ENCODE results near the gene LY6G5B. TPM values are rescaled to one million over a fixed set of nuclear protein-coding genes. Genes with fewer than 3 reads are reported as not detected.

LY6G5B gene
- total RNA-seq, 1 experiment from 2014 or later: 5.3 TPM

DNA sequence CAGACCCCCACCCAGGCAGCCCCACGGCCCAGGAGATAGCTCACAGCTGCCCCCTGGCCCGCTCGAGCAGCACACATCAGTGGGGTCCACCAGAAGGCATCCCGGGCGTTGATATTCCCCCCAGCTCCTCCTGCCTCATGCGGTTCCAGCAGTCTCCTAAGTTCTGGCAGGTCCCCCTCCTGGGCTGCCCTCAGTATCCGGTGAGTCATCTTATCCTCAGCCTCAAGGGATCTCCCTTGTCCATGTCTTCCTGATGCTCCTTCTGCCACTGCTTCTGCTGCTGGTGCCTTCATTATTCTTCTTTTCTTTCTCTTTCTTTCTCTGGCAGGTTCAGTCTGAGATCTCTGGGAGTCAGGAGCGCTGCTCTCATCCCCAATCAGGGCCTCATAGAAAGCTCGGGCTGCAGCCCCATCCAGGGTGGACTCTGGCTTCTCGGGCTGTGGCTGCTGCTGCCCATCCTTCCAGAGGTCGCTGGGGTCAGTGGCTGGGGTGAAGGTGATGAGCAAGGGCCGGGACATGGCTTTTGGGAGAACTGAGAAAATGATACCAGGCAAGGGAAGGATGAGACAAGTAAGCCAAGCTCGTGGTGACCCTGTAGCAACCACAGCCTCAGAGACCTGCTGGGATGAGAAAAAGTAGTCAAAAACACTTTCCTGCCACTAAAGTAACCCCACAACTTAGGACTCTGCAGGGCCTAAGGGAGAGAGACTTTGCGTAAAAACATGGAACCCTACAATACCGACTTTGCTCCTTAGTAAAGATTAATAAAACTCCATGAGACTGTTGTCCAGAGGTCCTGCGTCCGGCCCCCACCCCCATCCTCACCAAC, 5.6 kb upstream of the LY6G5B start:
- Histone ChIP-seq H3K36me3 (ENCODE audit: low read depth, low read length) (peaks cover 24% of the 10 kb centered on the region), H4K20me1 (ENCODE audit: low read length) (peaks cover under 1% of the 10 kb centered on the region; the same call in 1 of the 2 replicates), H3K4me1 (ENCODE audit: insufficient read depth, low read length) (peaks cover 38% of the 10 kb centered on the region), H3K9ac (ENCODE audit: low read length) (peak overlapping the region; percentile 96), H3K4me2 (ENCODE audit: low read length) (peak overlapping the region; percentile 99), H3K4me3 (ENCODE audit: low read length) (peak overlapping the region; percentile 92), H3K9me3 (ENCODE audit: low read length) (no peaks in the 10 kb centered on the region), H3K9me2 (replicated peaks; ENCODE audit: low read length) (no peaks in the 10 kb centered on the region), H3K27ac (ENCODE audit: low read length) (peak overlapping the region; percentile 93), H2AFZ (ENCODE audit: low read length) (peak overlapping the region; percentile 75), H3K79me2 (ENCODE audit: low read length) (peaks cover 64% of the 10 kb centered on the region), H3K27me3 (ENCODE audit: low read length) (no peaks in the 10 kb centered on the region), H3F3A (ENCODE audit: low read length, unreplicated experiment) (no peaks in the 10 kb centered on the region)
- POLR2A ChIA-PET (ENCODE audit: unreplicated experiment): interaction anchor here (0.6 to 0.8 kb wide), 4 partner anchors 72 to 429 kb away, joined by 4 to 6 read pairs (median 5); no protein-coding TSS in a partner anchor
- CTCF ChIA-PET: interaction anchor here (0.6 kb wide), 1 partner anchor 79 kb away, joined by 3 read pairs; no protein-coding TSS in a partner anchor
- ATAC-seq (peak; percentile 23), DNase-seq (peak; percentile 73)
- TF ChIP-seq EZH2 (IDR thresholded peaks at IDR 0.05; ENCODE audit: low read length, unreplicated experiment): no peak
- TF ChIP-seq EZH2phosphoT487 (IDR thresholded peaks at IDR 0.05; ENCODE audit: borderline replicate concordance, low read length): no peak
- TF ChIP-seq, protein P1, sequence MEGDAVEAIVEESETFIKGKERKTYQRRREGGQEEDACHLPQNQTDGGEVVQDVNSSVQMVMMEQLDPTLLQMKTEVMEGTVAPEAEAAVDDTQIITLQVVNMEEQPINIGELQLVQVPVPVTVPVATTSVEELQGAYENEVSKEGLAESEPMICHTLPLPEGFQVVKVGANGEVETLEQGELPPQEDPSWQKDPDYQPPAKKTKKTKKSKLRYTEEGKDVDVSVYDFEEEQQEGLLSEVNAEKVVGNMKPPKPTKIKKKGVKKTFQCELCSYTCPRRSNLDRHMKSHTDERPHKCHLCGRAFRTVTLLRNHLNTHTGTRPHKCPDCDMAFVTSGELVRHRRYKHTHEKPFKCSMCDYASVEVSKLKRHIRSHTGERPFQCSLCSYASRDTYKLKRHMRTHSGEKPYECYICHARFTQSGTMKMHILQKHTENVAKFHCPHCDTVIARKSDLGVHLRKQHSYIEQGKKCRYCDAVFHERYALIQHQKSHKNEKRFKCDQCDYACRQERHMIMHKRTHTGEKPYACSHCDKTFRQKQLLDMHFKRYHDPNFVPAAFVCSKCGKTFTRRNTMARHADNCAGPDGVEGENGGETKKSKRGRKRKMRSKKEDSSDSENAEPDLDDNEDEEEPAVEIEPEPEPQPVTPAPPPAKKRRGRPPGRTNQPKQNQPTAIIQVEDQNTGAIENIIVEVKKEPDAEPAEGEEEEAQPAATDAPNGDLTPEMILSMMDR (conservative IDR thresholded peaks at IDR 0.05; ENCODE audit: low read depth, low read length): no peak
- BruUV-seq (replicated peaks): TSS peak; percentile 24
- intact Hi-C loops (cut with micrococcal nuclease): no loop called here

DNA sequence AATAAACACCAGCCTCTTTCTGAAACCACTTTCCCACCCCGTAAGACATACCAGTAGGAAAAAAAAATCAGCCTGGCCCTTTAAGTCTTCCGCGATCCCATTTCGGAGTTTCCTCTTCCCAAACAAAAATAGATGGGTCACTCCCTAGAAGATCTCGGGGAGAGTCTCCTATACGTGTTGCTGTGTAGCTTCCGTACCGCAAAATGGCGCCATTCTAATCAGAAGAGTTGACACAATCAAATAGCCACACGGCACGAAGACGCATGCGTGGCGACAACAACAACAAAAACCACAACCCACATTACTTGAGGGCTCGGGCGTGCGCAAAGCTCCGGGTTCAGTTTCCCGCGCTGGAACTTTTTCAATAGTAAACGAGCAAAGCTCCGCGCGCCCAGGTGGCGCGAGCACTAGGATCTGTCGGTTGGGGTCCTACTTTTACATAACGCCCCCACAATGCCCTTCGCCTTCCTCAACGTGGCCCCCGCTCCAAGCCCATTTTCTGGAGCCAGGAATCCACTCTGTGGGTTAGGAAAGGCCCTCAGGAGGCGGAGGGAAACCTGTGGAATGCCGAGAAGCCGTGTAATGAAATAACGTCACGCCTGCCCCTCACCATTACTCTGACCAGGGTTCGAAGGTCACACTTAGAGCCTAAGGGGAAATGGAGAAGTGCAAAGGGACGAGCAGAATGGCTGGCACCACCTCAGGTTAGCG, 4.8 kb upstream of the LY6G5B start, which contains the start of gene GPANK1:
Gene GPANK1, minus strand, starts transcription at position 208 of the 711 bp plus-strand sequence. CDS start 519 bp downstream, outside the sequence.
- Histone ChIP-seq H3K36me3 (ENCODE audit: low read depth, low read length) (peaks cover 30% of the 10 kb centered on the region), H3K27ac (ENCODE audit: low read length) (peak within 1 kb of the TSS; percentile 93), H3K79me2 (ENCODE audit: low read length) (peaks cover 59% of the 10 kb centered on the region), H3K4me1 (ENCODE audit: insufficient read depth, low read length) (peaks cover 30% of the 10 kb centered on the region), H3F3A (ENCODE audit: low read length, unreplicated experiment) (no peaks in the 10 kb centered on the region), H3K4me3 (ENCODE audit: low read length) (peak within 1 kb of the TSS; percentile 92), H3K9ac (ENCODE audit: low read length) (peak within 1 kb of the TSS; percentile 96), H3K9me3 (ENCODE audit: low read length) (no peaks in the 10 kb centered on the region), H3K9me2 (replicated peaks; ENCODE audit: low read length) (no peaks in the 10 kb centered on the region), H2AFZ (ENCODE audit: low read length) (peak within 1 kb of the TSS; percentile 75), H3K27me3 (ENCODE audit: low read length) (no peaks in the 10 kb centered on the region), H4K20me1 (ENCODE audit: low read length) (no peaks in the 10 kb centered on the region), H3K4me2 (ENCODE audit: low read length) (peak within 1 kb of the TSS; percentile 99)
- TF ChIP-seq EZH2phosphoT487 (IDR thresholded peaks at IDR 0.05; ENCODE audit: borderline replicate concordance, low read length) (no peak), EZH2 (IDR thresholded peaks at IDR 0.05; ENCODE audit: low read length, unreplicated experiment) (no peak)
- TF ChIP-seq, protein P1 (conservative IDR thresholded peaks at IDR 0.05; ENCODE audit: low read depth, low read length): no peak
- ChIA-PET POLR2A (ENCODE audit: unreplicated experiment) (interaction anchor here (0.6 to 0.8 kb wide), 5 partner anchors 73 to 428 kb away, joined by 4 to 7 read pairs (median 5); partner anchors contain the start of gene HSPA1B), CTCF (no interaction called here)
- intact Hi-C loops (cut with micrococcal nuclease): loop anchor here (1.0 to 5.0 kb wide), 2 partner anchors 45 to 118 kb away; partner anchors contain the start of genes ATP6V1G2, NFKBIL1 and PRRC2A
- ATAC-seq: peak; percentile 30
- peak; percentile 88 for DNase-seq
- BruUV-seq (replicated peaks): no TSS peak

Measured in PC-3 (cell line).